ENCODE measurements around the gene COL5A1.

Gene COL5A1

DNA sequence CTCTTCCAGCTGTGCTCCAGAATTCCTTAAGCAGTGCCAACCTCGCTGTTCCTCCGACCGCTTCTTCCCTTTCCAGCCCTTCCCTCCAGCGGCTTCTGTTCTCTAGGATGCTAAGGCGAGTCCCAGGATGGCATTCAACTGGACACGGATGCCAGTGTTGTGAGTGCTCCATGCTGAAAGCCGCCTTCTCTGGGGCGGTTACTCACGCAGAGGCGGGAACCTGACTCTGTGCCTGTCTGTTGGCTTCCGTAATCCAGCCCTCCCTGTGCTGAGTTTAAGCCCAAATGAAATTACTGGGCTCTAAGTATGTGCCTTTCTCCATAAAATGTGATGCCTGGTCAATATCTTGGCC is 20.2 kb downstream of the COL5A1 start:
- TF ChIP-seq FOXM1 (IDR thresholded peaks at IDR 0.05; ENCODE audit: borderline replicate concordance, low read depth) = no peak
- no peak for TF ChIP-seq EP300 (IDR thresholded peaks at IDR 0.05; ENCODE audit: borderline replicate concordance)
- no peak for TF ChIP-seq CEBPB (IDR thresholded peaks at IDR 0.05)
- no peak for TF ChIP-seq YY1 (IDR thresholded peaks at IDR 0.05; ENCODE audit: low read depth)
- no peak for TF ChIP-seq TAF1 (IDR thresholded peaks at IDR 0.05; ENCODE audit: low read depth)
- no peak for TF ChIP-seq CREB1 (IDR thresholded peaks at IDR 0.05; ENCODE audit: low read depth)
- TF ChIP-seq ZBTB7A (IDR thresholded peaks at IDR 0.05; ENCODE audit: low read depth) = no peak
- TF ChIP-seq MAX (IDR thresholded peaks at IDR 0.05) = no peak
- no peak for TF ChIP-seq TEAD4 (IDR thresholded peaks at IDR 0.05)

- TF ChIP-seq EP300 (IDR thresholded peaks at IDR 0.05; ENCODE audit: borderline replicate concordance) (no peak), NFIC (IDR thresholded peaks at IDR 0.05) (no peak), CEBPB (IDR thresholded peaks at IDR 0.05) (no peak), EGR1 (IDR thresholded peaks at IDR 0.05) (no peak), CREB1 (IDR thresholded peaks at IDR 0.05; ENCODE audit: low read depth) (no peak), RAD21 (IDR thresholded peaks at IDR 0.05; ENCODE audit: low read depth) (no peak), MAX (IDR thresholded peaks at IDR 0.05) (no peak)
- TF ChIP-seq, protein P1, sequence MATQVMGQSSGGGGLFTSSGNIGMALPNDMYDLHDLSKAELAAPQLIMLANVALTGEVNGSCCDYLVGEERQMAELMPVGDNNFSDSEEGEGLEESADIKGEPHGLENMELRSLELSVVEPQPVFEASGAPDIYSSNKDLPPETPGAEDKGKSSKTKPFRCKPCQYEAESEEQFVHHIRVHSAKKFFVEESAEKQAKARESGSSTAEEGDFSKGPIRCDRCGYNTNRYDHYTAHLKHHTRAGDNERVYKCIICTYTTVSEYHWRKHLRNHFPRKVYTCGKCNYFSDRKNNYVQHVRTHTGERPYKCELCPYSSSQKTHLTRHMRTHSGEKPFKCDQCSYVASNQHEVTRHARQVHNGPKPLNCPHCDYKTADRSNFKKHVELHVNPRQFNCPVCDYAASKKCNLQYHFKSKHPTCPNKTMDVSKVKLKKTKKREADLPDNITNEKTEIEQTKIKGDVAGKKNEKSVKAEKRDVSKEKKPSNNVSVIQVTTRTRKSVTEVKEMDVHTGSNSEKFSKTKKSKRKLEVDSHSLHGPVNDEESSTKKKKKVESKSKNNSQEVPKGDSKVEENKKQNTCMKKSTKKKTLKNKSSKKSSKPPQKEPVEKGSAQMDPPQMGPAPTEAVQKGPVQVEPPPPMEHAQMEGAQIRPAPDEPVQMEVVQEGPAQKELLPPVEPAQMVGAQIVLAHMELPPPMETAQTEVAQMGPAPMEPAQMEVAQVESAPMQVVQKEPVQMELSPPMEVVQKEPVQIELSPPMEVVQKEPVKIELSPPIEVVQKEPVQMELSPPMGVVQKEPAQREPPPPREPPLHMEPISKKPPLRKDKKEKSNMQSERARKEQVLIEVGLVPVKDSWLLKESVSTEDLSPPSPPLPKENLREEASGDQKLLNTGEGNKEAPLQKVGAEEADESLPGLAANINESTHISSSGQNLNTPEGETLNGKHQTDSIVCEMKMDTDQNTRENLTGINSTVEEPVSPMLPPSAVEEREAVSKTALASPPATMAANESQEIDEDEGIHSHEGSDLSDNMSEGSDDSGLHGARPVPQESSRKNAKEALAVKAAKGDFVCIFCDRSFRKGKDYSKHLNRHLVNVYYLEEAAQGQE (IDR thresholded peaks at IDR 0.05; ENCODE audit: low read depth) = no peak
Observed at GRCh38 chr9:134662143-134662876, 20.7 kb downstream of the COL5A1 start.

GRCh38 chr9:134663084-134663483 is 21.5 kb downstream of the COL5A1 start:
- no peak for TF ChIP-seq TCF12 (IDR thresholded peaks at IDR 0.05; ENCODE audit: low read depth)

GRCh38 chr9:134663753-134664415 is 22.3 kb downstream of the COL5A1 start:
- no peak for TF ChIP-seq MAX (IDR thresholded peaks at IDR 0.05)
- no peak for TF ChIP-seq ZBTB7A (IDR thresholded peaks at IDR 0.05; ENCODE audit: low read depth)
- no peak for TF ChIP-seq TAF1 (IDR thresholded peaks at IDR 0.05; ENCODE audit: low read depth)
- TF ChIP-seq CREB1 (IDR thresholded peaks at IDR 0.05; ENCODE audit: low read depth) = no peak
- TF ChIP-seq EP300 (IDR thresholded peaks at IDR 0.05; ENCODE audit: borderline replicate concordance) = no peak
- no peak for TF ChIP-seq NFIC (IDR thresholded peaks at IDR 0.05)
- TF ChIP-seq, protein P2, sequence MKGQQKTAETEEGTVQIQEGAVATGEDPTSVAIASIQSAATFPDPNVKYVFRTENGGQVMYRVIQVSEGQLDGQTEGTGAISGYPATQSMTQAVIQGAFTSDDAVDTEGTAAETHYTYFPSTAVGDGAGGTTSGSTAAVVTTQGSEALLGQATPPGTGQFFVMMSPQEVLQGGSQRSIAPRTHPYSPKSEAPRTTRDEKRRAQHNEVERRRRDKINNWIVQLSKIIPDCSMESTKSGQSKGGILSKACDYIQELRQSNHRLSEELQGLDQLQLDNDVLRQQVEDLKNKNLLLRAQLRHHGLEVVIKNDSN (IDR thresholded peaks at IDR 0.05) = no peak
- TF ChIP-seq, protein P1 (IDR thresholded peaks at IDR 0.05; ENCODE audit: low read depth) = no peak
- TF ChIP-seq TCF12 (IDR thresholded peaks at IDR 0.05; ENCODE audit: low read depth) = no peak
- TF ChIP-seq TEAD4 (IDR thresholded peaks at IDR 0.05) = no peak
- TF ChIP-seq YY1 (IDR thresholded peaks at IDR 0.05; ENCODE audit: low read depth) = no peak
- no peak for TF ChIP-seq EGR1 (IDR thresholded peaks at IDR 0.05)
- TF ChIP-seq FOXM1 (IDR thresholded peaks at IDR 0.05; ENCODE audit: borderline replicate concordance, low read depth) = no peak
- no peak for TF ChIP-seq RAD21 (IDR thresholded peaks at IDR 0.05; ENCODE audit: low read depth)
- TF ChIP-seq CEBPB (IDR thresholded peaks at IDR 0.05) = no peak

DNA sequence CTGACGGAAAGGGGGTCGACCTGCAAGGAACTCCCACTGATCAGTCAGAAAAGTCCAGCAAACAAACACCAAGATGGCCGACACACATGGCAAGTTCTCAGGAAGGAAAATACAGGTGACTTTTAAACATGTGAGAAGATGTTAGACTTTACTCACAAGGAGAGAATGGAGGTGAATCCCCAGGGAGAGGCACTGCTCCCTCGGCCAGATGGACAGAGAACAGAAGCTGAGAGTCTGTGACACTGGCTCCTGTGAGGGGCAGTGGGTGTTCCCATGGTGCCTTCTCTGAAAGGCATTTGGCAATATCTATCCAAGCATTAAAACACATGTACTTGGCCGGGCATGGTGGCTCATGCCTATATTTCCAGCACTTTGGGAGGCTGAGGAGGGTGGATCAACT is 22.8 kb downstream of the COL5A1 start:
- TF ChIP-seq EGR1 (IDR thresholded peaks at IDR 0.05) = no peak

DNA sequence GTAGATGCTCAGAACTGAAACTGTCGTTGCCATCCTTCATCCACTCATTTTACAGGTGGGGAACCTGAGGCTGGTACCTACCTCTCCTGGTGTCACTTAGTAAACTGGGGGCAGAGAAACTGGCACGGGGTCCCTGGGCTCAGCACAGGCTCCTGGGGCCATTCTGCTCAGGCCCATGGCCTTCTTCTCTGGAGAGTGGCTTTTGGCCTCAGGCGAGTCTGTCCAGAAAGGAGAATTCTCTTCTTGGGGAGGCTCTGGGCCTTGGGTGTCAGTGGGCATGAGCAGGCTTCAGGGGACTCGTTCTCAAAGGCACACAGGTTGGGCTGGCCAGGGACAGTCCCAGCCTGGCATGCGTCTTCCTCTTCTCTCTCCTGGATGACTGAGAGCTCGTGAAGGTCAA is 24.6 kb downstream of the COL5A1 start:
- TF ChIP-seq ZBTB7A (IDR thresholded peaks at IDR 0.05; ENCODE audit: low read depth) (no peak), CEBPB (IDR thresholded peaks at IDR 0.05) (no peak), TCF12 (IDR thresholded peaks at IDR 0.05; ENCODE audit: low read depth) (no peak), TEAD4 (IDR thresholded peaks at IDR 0.05) (no peak), FOXM1 (IDR thresholded peaks at IDR 0.05; ENCODE audit: borderline replicate concordance, low read depth) (no peak), EP300 (IDR thresholded peaks at IDR 0.05; ENCODE audit: borderline replicate concordance) (no peak), RAD21 (IDR thresholded peaks at IDR 0.05; ENCODE audit: low read depth) (no peak), EGR1 (IDR thresholded peaks at IDR 0.05) (no peak)
- TF ChIP-seq, protein P1 (IDR thresholded peaks at IDR 0.05; ENCODE audit: low read depth) = no peak
- TF ChIP-seq, protein P2 (IDR thresholded peaks at IDR 0.05) = no peak

Measured in Ishikawa (cell line).